HG02885 (cell line): ENCODE results near the gene TNIP2.
"Not testable (repeated sequence)": the region's sequence is repeated elsewhere in the genome, so short reads cannot be mapped to it uniquely, and the experiment has no call there.

Experiments used
- ATAC-seq: cut with Tn5 transposase; IDR thresholded peaks from one replicate; pipeline ENCODE4 v1.9.1; 2021; ENCODE audit warnings: mild to moderate bottlenecking; ENCODE audit not compliant: unreplicated experiment, poor library complexity

TNIP2 gene

DNA sequence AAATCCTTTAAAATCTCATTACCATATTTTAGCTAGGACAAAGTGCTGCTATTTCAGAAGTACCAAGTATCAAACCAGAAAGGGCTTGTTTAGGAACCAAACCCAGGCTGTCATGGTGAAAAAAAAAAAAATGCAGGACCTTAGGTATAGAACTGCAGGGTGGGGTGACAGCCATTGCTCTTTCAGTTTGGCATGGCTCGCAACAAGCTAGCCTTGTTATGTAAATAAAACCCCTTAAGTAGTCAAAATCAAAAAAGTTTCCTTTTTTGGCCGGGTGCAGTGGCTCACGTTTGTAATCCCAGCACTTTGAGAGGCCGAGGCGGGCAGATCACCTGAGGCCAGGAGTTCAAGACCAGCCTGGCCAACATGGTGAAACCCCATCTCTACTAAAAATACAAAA lies 24.5 kb upstream of the TNIP2 start:
- not testable (repeated sequence) for ATAC-seq

DNA sequence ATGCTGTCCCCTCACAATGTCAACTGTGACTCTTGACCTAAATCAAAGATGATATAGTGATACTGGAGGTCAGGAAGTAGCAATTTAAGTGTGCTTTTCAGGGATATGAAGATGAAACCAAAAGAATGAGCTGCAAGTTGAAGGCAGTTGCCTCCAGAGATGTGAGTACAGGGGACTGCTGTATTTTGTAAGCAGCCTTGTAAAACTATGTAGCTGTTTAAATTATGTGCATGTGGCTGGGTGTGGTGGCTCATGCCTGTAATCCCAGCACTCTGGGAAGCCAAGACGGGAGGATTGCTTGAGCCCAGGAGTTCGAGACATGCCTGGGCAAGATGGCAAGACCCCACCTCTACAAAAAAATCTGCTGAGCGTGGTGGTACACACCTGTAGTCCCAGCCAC lies 15.1 kb upstream of the TNIP2 start:
- ATAC-seq = no peak

DNA sequence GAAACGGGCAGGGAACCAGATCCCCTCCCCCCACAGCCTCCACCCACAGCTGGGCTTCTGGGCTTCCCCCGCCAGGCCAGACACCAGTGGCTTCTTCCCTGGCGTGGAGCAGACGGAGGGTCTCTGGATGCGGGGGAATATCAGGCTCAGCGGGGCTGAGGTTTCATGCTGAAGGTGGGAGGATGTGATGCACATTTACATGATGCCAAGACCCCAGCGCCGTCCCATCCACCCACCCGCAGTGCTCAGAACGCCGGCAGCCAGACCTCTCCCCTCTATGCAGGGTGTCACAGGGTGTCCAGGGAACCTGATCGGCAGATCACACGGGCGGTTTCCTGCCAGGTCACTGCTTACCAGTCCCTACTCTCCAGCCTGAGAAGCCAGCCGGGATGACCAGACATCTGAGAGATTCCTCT lies 12.8 kb upstream of the TNIP2 start:
- ATAC-seq = no peak

DNA sequence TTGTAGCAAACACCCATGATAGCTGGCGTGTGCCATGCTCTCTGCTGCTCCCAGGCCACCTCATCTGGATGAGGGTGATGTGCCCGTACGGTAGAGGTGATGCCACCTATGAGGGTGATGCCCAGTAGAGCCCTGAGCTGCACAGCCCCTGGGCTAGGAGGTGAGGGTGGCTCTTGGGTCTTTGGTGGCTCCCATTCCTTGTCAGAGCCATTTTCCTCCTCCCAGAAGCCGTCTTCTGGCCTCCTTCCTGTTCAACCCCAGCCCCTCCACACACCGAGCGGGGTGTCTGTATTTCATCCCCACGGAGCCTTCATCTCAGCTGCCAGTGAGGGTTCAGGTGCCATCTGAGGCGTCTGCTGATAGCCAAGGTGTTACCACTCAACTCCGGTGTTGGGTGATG lies 12.0 kb upstream of the TNIP2 start:
- no peak for ATAC-seq

DNA sequence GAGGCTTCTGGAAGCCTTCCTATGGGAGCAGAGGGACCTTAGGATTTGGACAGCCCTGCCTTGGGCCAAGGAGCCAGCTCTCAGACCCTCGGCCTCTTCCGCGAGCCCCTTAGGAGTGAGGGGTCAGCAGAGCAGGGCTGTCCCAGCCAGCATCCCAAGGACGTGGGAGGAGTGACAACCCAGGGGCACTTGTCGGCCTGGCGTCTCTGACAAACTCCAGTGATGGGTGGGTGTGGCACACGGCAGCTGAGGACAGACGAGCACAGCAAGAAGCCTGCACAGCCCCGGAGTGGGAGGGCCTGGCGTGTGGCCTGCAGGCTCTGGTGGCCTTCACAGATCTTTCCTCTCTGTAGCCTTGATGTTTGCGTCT lies 11.6 kb upstream of the TNIP2 start:
- ATAC-seq = no peak

DNA sequence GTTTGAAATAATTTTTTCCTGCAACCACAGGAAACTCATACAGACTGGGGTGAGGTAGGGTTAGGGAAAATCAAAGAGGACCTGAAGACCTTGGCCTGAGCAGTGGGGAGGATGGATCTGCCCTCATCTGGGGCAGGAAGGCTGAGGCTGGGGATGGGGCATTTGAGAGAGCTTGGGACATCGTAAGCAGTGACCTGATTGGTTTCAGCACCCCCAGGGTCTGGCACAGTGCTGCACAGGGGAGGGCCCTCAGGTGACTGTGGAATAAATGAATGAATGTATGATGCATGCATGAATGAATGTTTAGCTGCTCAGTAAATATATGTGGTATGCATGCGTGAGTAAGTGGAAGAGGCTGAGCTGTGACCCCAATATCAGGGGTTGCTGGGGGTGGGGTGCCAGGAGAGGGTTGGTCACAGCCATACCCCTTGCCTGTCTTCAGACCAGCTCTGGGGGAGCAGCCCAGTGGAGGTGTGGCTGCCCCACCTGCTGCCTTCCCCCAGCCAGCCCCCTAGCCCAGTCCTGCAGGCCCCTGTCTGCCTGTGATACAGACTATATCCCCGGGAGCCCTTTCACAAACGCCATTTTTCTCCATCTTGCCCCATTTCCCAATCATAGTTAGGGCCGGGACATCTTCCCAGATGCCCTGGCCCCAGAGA lies 11.0 kb upstream of the TNIP2 start:
- no peak for ATAC-seq

DNA sequence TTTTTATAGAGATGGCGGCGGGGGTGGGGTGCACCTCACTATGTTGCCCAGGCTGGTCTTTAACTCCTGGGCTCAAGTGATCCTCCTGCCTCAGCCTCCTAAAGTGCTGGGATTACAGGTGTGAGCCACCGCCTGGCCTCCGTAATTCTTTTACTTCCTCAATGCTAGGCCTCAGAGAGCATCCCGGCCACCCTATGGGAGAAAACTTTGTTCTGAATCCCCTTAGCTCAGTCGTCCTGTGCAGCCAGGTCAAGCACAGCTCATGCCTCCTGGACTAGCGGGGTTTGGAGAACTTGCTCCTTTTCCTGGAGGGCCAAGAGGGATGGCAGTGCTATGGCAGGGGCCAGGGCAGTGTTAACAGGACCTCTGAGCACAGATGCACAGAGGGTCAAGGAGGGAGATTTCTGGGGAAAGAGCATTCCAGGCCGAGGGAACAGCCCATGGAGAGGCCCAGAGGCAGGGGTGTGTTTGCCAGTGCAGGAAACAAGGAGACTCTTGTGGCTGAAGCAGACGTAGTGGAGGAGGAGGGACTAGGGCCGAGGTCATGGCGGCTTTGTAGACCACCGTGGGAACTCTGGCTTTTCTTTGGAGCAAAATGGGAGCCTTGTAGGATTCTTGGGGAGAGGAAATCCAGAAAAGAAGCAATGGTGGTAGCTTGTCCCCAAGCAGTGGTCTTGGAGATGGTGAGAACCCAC lies 9.8 kb upstream of the TNIP2 start:
- ATAC-seq = no peak

DNA sequence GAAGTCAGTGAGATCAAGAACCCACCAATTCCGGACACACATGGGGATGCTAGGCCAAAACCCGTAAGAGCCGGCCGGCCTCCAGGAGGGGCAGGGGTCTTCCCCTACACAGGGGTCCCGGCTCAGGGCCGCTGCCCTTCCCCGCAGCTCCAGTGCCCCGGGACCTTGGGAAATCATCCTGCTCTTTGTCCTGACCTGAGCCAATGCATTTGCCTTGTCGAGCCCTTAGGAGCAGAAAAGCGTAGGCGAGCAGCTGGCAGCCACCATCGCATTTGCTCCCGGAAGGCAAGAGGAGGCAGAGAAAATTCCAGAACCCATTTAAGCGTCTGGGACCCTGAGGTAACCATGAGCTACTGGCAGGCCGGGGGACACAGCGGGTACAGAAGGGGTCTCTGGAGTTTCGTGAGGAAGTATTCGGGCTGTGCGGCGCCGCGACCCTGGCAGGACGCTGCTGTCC lies 7.4 kb upstream of the TNIP2 start:
- no peak for ATAC-seq

DNA sequence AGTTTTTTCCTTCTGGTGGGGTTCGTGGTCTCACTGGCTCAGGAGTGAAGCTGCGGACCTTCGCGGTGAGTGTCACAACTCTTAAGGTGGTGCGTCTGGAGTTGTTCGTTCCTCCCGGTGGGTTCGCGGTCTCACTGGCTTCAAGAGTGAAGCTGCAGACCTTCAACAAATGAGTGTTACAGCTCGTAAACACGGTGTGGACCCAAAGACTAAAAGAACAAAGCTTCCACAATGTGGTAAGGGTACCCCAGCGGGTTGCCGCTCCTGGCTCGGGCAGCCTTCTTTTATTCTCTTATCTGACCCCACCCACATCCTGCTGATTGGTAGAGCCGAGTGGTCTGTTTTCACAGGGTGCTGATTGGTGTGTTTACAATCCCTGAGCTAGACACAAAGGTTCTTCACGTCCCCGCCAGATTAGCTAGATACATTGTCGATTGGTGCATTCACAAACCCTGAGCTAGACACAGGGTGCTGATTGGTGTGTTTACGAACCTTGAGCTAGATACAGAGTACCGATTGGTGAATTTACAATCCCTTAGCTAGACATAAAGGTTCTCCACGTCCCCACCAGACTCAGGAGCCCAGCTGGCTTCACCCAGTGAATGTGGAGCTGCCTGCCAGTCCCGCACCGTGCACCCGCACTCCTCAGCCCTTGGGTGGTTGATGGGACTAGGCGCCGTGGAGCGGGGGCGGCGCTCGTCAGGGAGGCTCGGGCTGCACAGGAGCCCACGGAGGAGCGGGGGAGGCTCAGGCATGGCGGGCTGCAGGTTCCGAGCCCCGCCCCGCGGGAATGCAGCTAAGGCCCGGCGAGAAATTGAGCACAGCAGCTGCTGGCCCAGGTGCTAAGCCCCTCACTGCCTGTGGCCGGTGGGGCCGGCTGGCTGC lies 6.6 kb upstream of the TNIP2 start:
- ATAC-seq = not testable (repeated sequence)

DNA sequence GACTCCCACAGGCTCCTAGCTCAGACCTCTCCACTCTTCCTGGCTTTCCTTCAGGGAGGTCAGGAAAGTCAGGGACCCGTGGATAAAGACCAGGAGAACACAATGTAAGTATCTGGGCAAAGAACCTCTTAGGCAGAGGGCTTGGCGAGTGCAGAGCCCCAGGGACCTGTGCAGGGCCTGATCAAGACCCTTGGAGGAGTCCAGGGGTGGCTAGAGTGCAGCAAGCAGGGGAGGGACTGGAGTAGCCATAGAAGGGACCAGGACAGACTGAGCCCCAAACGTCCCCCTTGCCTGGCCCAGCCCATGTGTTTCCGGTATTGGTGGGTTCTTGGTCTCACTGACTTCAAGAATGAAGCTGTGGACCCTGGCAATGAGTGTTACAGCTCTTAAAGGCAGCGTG lies 5.9 kb upstream of the TNIP2 start:
- no peak for ATAC-seq

DNA sequence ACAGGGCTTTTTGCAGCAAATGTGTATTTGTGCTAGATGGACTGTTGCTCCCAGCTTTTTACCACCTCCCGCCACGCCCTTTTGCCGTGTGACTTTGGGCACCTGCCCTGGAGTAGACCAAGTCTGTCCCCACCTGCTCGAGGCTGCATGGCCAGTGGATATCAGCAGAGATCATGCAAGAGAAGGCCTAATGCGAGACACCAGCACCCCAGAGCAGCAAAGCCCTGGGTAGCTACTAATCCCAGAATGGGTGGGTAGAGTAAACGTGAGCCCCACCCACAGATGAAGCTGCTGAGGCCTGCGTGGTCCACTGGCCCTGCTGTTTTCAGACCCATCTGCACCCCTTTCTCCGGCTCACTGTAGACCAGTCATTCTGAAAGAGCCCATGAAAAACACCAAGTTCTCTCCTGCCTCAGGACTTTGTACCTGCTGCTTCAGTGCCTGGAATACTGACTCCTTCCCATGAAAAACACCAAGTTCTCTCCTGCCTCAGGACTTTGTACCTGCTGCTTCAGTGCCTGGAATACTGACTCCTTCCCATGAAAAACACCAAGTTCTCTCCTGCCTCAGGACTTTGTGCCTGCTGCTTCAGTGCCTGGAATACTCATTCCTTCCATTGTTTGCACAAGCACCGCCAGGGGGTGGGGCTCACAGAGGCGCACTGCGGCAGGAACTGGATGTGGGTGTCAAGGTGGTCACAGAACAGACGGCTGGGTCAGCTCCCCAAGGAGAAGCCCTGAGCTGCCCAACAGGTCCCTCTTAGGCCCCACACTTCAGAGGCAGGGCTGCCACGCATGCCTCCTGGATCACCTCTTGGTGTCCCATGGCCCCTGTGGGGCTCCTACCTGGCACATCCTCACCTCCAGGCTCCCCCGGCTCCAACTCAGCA lies 5.1 kb upstream of the TNIP2 start:
- ATAC-seq = no peak

DNA sequence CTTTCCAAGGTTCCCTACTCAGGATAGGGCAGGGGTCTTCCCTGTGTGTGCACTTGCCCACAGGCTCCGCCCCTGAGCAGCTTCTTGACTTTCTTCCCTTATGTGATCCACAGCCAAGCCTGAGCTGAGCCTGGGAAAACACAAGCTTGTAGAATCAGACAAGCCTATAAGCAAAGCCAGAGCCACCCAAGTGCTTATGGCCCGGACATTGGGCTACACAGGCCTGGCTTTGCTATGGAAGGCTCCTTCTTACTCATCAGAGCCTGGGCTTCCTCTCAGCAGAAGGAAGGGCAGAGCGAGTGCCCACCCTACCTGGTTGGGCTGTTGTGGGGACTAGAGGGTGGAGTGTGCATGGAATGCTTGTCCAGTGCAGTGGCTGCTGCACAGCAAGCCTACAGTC lies 1.3 kb upstream of the TNIP2 start:
- no peak for ATAC-seq

DNA sequence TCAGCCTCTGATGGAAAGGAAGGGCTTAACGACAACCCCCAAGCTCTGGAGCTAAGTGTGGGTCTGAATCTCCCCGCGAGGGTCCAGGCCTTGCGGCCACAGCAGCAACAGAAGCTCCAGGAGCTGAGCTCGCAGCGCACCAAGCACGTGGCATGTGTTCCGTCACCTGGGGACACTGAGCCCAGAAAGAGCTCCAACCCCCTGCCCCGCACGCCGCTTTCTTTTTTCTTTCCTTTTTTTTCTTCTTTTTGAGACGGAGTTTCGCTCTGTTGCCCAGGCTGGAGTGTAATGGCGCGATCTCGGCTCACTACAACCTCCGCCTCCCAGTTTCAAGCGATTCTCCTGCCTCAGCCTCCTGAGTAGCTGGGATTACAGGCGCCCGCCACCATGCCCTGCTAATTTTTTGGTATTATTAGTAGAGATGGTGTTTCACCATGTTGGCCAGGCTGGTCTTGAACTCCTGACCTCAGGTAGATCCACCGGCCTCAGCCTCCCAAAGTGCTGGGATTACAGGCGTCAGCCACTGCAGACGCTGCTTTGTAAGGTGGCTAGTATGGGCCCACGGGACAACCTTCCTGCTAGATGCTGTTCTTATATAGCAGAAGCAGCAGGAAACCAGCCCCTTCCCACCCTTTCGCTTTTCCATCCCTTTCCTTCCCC lies 685 bp upstream of the TNIP2 start:
- no peak for ATAC-seq

DNA sequence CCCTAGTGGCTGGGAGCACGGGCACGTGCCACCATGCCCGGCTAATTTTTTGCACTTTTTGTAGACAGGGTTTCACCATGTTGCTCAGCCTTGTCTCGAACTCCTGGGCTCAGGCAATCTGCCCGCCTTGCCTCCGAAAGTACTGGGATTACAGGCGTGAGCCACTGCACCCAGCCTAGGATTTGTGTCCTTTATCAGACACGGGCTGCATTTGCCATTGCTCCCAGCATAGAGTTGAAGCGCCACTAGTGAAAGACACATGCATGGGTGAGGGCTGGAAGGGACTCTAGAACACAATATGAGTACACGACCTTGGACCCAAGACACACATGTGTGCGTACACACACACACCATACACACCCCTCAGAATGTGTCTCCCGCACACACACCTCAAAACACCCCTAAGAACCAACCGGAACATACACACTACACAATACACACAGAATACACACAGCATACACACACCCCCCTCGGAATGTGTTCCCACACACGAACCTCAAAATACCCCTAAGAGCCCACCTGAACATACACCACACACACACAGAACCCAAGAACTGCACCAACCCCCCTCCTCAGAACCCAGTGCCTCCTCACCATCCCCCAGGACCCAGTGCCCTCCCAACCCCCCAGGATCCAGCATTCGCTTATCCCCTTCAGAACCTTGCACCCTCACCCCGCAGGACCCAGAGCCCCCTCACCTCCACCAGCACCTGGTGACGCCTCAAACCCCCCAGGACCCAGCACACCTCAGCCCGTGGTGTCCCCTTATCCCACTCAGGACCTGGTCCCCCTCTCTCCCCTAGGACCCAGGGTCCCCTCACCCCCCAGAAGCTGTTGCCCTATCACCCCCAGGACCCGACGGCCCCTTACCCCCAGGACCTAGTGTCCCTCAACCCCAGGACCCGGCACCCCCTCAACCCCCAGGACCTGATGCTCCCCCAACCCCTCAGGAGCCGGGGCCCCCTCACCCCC lies 1.0 kb downstream of the TNIP2 start:
- no peak for ATAC-seq

DNA sequence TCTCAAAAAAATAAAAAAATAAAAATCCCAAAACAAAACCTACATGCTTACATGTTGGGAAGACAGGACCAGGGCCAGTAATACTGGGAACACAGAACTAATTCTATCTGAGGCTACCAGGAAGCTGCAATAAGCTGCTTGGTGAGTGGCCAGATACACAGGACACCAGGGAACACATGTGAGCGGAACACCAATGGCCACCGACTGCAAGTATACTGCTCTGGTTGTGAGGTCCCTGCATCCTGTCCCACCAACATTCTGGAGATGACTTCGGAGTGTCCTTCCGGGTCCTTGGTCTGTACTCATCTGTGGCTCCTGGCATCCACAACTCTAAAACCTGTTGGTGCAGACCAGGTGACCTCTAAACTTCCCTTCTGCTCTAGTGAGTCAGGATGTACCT lies 2.7 kb downstream of the TNIP2 start:
- no peak for ATAC-seq

DNA sequence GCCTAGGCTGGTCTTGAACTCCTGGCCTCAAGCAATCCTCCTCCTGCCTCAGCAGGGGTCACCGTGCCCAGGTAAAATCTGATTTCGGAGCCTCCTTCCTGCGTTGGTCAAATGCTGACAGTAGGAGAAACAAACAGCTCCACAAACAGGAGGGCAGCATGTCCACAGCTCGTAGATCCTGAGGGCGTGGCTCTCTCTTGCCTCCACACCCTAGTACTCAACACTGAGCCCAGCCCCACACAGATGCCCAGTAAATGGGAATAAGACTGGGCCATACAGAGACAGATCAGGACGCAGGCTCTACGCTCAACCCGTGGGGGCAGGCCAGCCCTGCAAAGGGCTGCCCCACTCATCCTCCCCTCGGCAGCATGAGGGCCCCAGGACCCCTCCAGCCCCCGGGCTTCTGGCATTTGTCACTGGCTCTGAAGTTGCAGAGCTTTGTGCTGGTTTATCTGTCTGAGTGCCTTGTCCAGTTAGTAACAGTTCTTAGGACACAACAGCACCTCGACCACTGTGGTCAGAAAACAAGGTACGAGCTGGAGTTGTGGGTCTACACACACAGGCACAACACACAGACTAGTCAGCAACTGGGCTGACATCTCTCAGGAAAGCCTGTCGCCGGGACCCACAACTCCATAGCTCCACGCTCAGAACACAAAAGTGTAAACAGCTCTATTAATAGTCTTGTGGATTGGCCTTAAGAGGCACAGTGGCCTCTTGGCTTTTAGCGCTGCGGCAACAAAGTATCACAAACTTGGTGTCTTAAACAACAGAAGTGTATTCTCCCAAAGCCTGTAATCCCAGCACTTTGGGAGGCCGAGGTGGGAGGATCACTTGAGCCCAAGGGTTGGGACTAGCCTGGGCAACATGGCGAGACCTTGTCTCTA lies 5.2 kb downstream of the TNIP2 start:
- ATAC-seq = no peak

DNA sequence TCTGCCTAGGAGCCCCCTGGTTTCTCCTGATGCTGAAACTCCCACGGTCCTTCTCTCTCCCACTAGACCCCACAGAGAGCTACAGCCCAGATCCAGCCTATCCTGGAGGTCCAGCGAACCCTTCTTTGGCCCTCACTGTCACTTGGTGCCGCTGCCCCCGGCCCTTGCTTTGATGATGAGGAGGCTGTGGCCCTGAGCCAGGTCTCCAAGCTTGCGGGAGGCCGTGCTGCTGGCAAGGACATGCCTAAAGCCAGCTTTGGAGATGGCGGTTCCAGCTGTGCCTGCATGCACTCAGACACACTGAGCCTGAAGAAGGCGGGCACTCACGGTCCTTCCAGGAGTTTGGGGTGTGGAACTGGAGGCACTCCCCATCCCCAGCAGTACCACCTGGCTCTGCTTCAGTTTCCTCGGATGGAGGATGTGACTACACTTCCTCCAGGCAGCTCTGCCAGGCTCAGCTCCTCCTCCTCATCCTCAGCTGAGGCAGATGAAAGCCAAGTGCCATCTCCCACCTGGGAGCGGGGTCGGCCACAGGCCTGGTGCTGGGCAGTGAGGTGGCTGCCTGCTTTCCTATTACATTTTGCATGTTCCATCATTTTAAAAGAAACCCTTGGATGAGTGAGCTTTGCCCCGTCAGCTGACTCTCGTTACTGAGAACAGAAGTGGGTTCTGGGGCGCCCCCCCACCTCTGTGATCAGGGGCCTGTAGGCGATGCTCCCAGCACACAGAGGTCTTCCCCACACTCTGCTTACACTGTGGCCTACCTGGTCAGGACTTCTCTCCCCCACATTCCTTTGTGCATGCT lies 9.0 kb downstream of the TNIP2 start:
- no peak for ATAC-seq
